Measurements from ENCODE around the gene SLC2A4RG. TPM values are rescaled to one million over a fixed set of nuclear protein-coding genes. Genes with fewer than 3 reads are reported as not detected.

SLC2A4RG gene
- total RNA-seq, 4 donors from 2014 or later: 36.5 to 98.7 (median 59.9) TPM

DNA sequence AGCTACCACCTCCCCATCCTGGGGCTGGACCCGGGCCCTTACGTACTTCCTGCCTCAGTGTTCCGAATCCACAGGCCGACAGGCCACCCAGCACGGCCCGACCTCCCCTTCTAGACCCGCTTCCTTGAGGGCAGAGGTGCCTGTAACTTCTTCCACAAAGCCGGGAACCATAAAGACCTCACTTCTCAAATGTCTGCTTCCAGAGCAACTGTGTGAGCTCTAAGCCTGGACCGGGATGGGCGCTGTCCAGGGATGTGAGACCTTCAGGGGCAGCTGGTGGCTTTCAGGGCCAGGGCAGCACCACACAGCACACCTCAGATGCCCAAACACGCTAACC is 9.3 kb downstream of the SLC2A4RG start:
- no peak for TF ChIP-seq POLR2AphosphoS5 (IDR thresholded peaks at IDR 0.05)
- no peak for TF ChIP-seq POLR2A (IDR thresholded peaks at IDR 0.05)
- no peak for TF ChIP-seq EP300 (IDR thresholded peaks at IDR 0.05)
- TF ChIP-seq CTCF (IDR thresholded peaks at IDR 0.05): no peak
- no peaks in the 10 kb centered on the region for H3K9me3 ChIP-seq
- H3K4me1 ChIP-seq: no peaks in the 10 kb centered on the region
- H3K4me3 ChIP-seq: no peak overlapping the region
- peaks cover 0 to 41% of the 10 kb centered on the region in 2 donors for H3K36me3 ChIP-seq
- H3K27me3 ChIP-seq: no peaks in the 10 kb centered on the region
- no peak for ATAC-seq
- no peak overlapping the region for H3K27ac ChIP-seq
- 85 to 100% methylated on average over 1 to 7 of the region's 11 CpGs for WGBS, 2 donors (ENCODE audit: low coverage in 1 of 2)

DNA sequence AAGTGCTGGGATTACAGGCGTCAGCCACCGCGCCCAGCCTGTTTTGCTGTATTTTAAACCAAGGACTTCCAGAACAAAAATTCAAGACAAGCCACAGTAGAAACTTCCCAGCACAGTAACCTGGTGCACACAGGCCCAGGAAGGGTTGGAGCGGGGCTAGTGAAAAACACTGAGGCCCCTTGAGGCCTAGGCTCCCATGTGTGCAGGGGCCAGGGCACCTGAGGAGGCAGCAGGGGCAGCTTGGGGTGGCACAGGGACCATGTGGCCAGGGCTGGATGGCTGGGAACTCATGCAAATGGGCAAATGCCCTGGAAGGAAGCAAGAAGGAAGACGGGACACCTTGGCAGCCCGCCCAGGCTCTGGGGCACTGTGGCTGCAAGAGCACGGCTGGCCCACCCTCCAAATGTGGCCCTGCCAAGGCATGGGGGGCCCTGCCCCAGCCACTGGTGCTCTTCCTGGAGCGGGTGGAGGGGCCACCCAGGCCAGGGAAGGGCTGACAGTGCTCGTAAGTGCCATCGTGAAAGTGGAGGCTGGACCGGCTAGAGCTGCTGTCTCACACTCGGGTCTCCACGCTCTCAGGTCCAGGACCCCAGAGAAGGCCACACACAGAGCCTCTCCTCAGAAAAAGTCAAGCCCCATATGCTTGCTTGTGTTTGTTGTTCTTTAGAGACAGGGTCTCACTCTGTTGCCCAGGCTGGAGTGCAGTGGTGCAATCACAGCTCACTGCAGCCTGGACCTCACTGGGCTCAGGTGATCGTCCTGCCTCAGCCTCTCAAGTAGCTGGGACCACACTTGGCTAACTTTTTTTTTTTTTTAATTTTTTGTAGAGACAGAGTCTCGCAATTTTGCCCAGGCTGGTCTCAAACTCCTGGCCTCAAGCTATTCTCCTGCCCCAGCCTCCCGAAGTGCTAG is 10.3 kb downstream of the SLC2A4RG start:
- Histone ChIP-seq H3K27ac (no peak overlapping the region), H3K27me3 (no peaks in the 10 kb centered on the region), H3K4me3 (no peak overlapping the region), H3K9me3 (no peaks in the 10 kb centered on the region), H3K36me3 (peaks cover 0 to 37% of the 10 kb centered on the region in 2 donors), H3K4me1 (no peaks in the 10 kb centered on the region)
- no peak for TF ChIP-seq POLR2AphosphoS5 (IDR thresholded peaks at IDR 0.05)
- TF ChIP-seq CTCF (IDR thresholded peaks at IDR 0.05): no peak
- TF ChIP-seq POLR2A (IDR thresholded peaks at IDR 0.05): no peak
- no peak for TF ChIP-seq EP300 (IDR thresholded peaks at IDR 0.05)
- no peak for ATAC-seq
- 90 to 94% methylated on average over 7 to 10 of the region's 16 CpGs for WGBS, 2 donors (ENCODE audit: low coverage in 1 of 2)

DNA sequence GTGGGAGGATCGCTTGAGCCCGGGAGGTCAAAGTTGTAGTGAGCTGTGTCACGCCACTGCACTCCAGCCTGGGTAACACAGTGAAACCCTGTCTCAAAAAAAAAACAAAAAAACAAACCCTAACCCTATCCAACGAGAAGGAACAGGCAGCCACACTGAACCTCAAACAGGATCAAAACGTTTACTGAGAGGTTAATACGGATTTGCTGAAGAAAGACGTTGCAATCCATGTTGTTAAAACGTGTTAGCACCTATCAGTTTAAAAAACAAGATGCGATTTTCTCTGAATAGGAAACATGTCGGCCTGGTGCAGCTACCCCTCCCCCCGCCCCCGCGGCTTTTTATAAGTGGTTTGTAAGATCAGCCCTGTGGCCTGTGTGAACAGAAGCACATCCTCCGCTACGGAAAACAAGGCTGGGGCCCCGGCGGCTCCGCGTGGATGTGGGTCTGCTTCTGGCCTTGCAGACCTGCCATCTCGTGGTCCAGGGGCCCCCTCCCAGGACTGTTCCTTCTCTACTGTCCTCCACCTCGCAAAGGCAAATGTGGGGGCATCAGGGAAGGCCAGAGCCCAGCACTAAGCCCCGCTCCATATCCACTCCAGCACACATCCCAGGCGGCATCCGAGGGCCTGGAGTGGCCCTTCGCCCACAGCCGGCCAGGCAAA is 11.4 kb downstream of the SLC2A4RG start:
- Histone ChIP-seq H3K9me3 (no peaks in the 10 kb centered on the region), H3K27ac (no peak overlapping the region), H3K4me1 (no peaks in the 10 kb centered on the region), H3K4me3 (no peak overlapping the region), H3K36me3 (peaks cover 0 to 30% of the 10 kb centered on the region in 2 donors), H3K27me3 (no peaks in the 10 kb centered on the region)
- no peak for ATAC-seq
- TF ChIP-seq CTCF (IDR thresholded peaks at IDR 0.05): no peak
- TF ChIP-seq POLR2A (IDR thresholded peaks at IDR 0.05): no peak
- TF ChIP-seq POLR2AphosphoS5 (IDR thresholded peaks at IDR 0.05): no peak
- no peak for TF ChIP-seq EP300 (IDR thresholded peaks at IDR 0.05)
- WGBS, 2 donors (ENCODE audit: low coverage in 1 of 2): 65 to 75% methylated on average over 15 to 16 of the region's 26 CpGs

GRCh38 chr20:63751471-63752271 is 12.1 kb downstream of the SLC2A4RG start:
- Histone ChIP-seq H3K4me1 (no peaks in the 10 kb centered on the region), H3K4me3 (no peak overlapping the region), H3K36me3 (peaks cover 0 to 23% of the 10 kb centered on the region in 2 donors), H3K27ac (no peak overlapping the region), H3K27me3 (no peaks in the 10 kb centered on the region), H3K9me3 (no peaks in the 10 kb centered on the region)
- 90 to 100% methylated on average over 3 to 9 of the region's 45 CpGs for WGBS, 2 donors (ENCODE audit: low coverage in 1 of 2)
- no peak for ATAC-seq
- TF ChIP-seq EP300 (IDR thresholded peaks at IDR 0.05) (no peak), POLR2AphosphoS5 (IDR thresholded peaks at IDR 0.05) (no peak), POLR2A (IDR thresholded peaks at IDR 0.05) (no peak), CTCF (IDR thresholded peaks at IDR 0.05) (no peak)
